ENCODE data around the gene ATXN7L1.

Gene ATXN7L1

GRCh38 chr7:105581066-105581811, 295.2 kb downstream of the ATXN7L1 start, which contains the start of gene EFCAB10:
Gene EFCAB10 (minus strand): TSS chr7:105581493. CDS start chr7:105581463, 30 bp downstream.
- peak; percentile 65 for DNase-seq (ENCODE audit: low spot score)

GRCh38 chr7:105580022-105580740, 296.2 kb downstream of the ATXN7L1 start:
- no peak for DNase-seq (ENCODE audit: low spot score)

GRCh38 chr7:105578496-105578895, 297.9 kb downstream of the ATXN7L1 start:
- DNase-seq (ENCODE audit: low spot score): no peak

GRCh38 chr7:105577251-105577650, 299.1 kb downstream of the ATXN7L1 start:
- no peak for DNase-seq (ENCODE audit: low spot score)

GRCh38 chr7:105571891-105572290, 304.5 kb downstream of the ATXN7L1 start:
- DNase-seq (ENCODE audit: low spot score): no peak

GRCh38 chr7:105567821-105568220, 308.6 kb downstream of the ATXN7L1 start:
- no peak for DNase-seq (ENCODE audit: low spot score)

GRCh38 chr7:105567024-105567423, 309.4 kb downstream of the ATXN7L1 start:
- DNase-seq (ENCODE audit: low spot score): no peak

GRCh38 chr7:105565190-105565589, 311.2 kb downstream of the ATXN7L1 start:
- DNase-seq (ENCODE audit: low spot score): no peak

GRCh38 chr7:105559926-105560325, 316.5 kb downstream of the ATXN7L1 start:
- DNase-seq (ENCODE audit: low spot score): no peak

Measured in cerebellar cortex (tissue), 1 donor.